Common myeloid progenitor, CD34-positive (primary cell): ENCODE results near the gene OGFR. TPM values are rescaled to one million over a fixed set of nuclear protein-coding genes. Genes with fewer than 3 reads are reported as not detected.

Experiments
- CTCF ChIA-PET: fragments of 350-600 bp; sonication (Branson Sonifier 250); formaldehyde crosslinking; loops from one replicate; lab custom pipeline; 2021; ENCODE audit warnings: antibody characterized with exemption; lab: Charles Lee
- POLR2A ChIA-PET: fragments of 350-600 bp; sonication (Branson Sonifier 250); formaldehyde crosslinking; loops from one replicate; lab custom pipeline; 2021; ENCODE audit warnings: antibody characterized with exemption; lab: Charles Lee
- DNase-seq, 3 donors: peaks; one replicate each; pipeline versions ENCODE4 v3.0.0 to v3.0.0-alpha.2; 2013
- H3K27ac ChIP-seq, 2 experiments: 1 replicate in 1 of 2; 2 replicates in 1 of 2; pipeline ENCODE4 v1.7.0; 2013; ENCODE audit warnings: inconsistent platforms in 2 of 2, low read length in 2 of 2, mild to moderate bottlenecking in 2 of 2, low read depth in 1 of 2, moderate library complexity in 1 of 2; ENCODE audit not compliant: severe bottlenecking in 2 of 2, insufficient read depth in 1 of 2, poor library complexity in 1 of 2
- H3K27me3 ChIP-seq, 5 experiments: replicated peaks in 2 of 5; 1 replicate in 3 of 5; 2 replicates in 2 of 5; pipeline versions ENCODE4 v1.6.1 to v1.7.0; 2013; ENCODE audit warnings: low read length in 4 of 5, mild to moderate bottlenecking in 2 of 5, moderate library complexity in 2 of 5, inconsistent platforms in 1 of 5; ENCODE audit not compliant: insufficient read depth in 5 of 5, control insufficient read depth in 4 of 5
- H3K36me3 ChIP-seq, 4 experiments: 1 replicate in 2 of 4; 2 replicates in 2 of 4; pipeline versions ENCODE4 v1.6.1 to v1.7.0; 2013; ENCODE audit warnings: low read length in 3 of 4, control low read depth in 1 of 4, mild to moderate bottlenecking in 1 of 4; ENCODE audit not compliant: control insufficient read depth in 4 of 4, insufficient read depth in 4 of 4
- H3K4me1 ChIP-seq, 4 experiments: 1 replicate in 3 of 4; 2 replicates in 1 of 4; pipeline versions ENCODE4 v1.6.1 to v1.7.1; 2013; ENCODE audit warnings: low read length in 3 of 4, mild to moderate bottlenecking in 3 of 4, control low read depth in 1 of 4, inconsistent platforms in 1 of 4, moderate library complexity in 1 of 4; ENCODE audit not compliant: control insufficient read depth in 4 of 4, insufficient read depth in 4 of 4; ENCODE audit errors: control extremely low read depth in 1 of 4
- H3K4me3 ChIP-seq, 7 experiments: 1 replicate in 4 of 7; 2 replicates in 3 of 7; pipeline versions ENCODE4 v1.5.1 to v1.7.0; 2013; ENCODE audit warnings: mild to moderate bottlenecking in 7 of 7, low read length in 6 of 7, moderate library complexity in 6 of 7, inconsistent platforms in 2 of 7, low read depth in 2 of 7, control low read depth in 1 of 7; ENCODE audit not compliant: insufficient read depth in 4 of 7, control insufficient read depth in 1 of 7; ENCODE audit errors: extremely low read depth in 1 of 7
- H3K9me3 ChIP-seq, 5 experiments: 1 replicate in 4 of 5; 2 replicates in 1 of 5; pipeline versions ENCODE4 v1.6.1 to v1.7.1; 2013; ENCODE audit warnings: low read length in 4 of 5, mild to moderate bottlenecking in 2 of 5, inconsistent platforms in 1 of 5, low read depth in 1 of 5, moderate library complexity in 1 of 5; ENCODE audit not compliant: control insufficient read depth in 4 of 5, insufficient read depth in 2 of 5; ENCODE audit errors: control extremely low read depth in 1 of 5
- WGBS: methylation state at CpG from one replicate; pipeline ENCODE4 v1.1.5; 2013; ENCODE audit not compliant: insufficient coverage; 5-methylcytosine and 5-hydroxymethylcytosine counted together
- polyA plus RNA-seq: library from polyadenylated mRNA; unstranded; fragments of 120-200 nt; gene quantifications from one replicate; pipeline ENCODE4 v1.2.1, GENCODE V29; 2013

Gene OGFR, protein sequence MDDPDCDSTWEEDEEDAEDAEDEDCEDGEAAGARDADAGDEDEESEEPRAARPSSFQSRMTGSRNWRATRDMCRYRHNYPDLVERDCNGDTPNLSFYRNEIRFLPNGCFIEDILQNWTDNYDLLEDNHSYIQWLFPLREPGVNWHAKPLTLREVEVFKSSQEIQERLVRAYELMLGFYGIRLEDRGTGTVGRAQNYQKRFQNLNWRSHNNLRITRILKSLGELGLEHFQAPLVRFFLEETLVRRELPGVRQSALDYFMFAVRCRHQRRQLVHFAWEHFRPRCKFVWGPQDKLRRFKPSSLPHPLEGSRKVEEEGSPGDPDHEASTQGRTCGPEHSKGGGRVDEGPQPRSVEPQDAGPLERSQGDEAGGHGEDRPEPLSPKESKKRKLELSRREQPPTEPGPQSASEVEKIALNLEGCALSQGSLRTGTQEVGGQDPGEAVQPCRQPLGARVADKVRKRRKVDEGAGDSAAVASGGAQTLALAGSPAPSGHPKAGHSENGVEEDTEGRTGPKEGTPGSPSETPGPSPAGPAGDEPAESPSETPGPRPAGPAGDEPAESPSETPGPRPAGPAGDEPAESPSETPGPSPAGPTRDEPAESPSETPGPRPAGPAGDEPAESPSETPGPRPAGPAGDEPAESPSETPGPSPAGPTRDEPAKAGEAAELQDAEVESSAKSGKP
- polyA plus RNA-seq = 19.6 TPM

DNA sequence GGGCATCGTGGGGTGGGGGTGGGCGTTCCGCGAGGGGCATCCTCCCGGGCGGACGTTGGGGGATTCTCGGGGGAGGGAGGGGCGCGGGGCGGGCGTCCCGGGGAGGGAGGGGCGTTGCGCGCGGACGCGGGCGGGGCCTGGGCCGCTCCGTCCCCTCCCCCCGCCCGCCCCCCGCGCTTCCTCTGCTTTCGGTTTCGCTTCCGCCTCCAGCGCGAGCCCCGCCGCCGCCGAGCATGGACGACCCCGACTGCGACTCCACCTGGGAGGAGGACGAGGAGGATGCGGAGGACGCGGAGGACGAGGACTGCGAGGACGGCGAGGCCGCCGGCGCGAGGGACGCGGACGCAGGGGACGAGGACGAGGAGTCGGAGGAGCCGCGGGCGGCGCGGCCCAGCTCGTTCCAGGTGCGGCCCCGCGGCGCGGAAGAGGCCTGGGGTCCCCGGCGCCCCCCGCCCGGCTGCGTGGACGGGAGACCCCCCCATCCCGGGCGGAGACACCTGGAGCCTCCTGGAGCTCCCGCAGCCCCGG is at the start of gene OGFR:
TSS of gene OGFR (plus strand) at position 209 of the 528 bp plus-strand sequence. CDS start at position 234, 25 bp downstream.
- WGBS = 0% methylated on average over 43 of the region's 77 CpGs
- ChIA-PET CTCF (interaction anchor here (1.5 to 1.8 kb wide), 2 partner anchors 10 to 188 kb away, joined by 3 to 6 read pairs; no protein-coding TSS in a partner anchor), POLR2A (no interaction called here)
- no peaks in the 10 kb centered on the region for H3K9me3 ChIP-seq
- no peaks in the 10 kb centered on the region for H3K27me3 ChIP-seq
- peaks cover 0 to 38% (median 23%) of the 10 kb centered on the region in 4 experiments for H3K4me1 ChIP-seq
- peak within 1 kb of the TSS in 1 of 2 experiments; percentile 79 for H3K27ac ChIP-seq
- H3K4me3 ChIP-seq = peak within 1 kb of the TSS; percentile 42 to 92 (median 85)
- H3K36me3 ChIP-seq = peaks cover 0 to 49% (median 29%) of the 10 kb centered on the region in 4 experiments
- DNase-seq = peak; percentile 60 to 81 (median 80)

DNA sequence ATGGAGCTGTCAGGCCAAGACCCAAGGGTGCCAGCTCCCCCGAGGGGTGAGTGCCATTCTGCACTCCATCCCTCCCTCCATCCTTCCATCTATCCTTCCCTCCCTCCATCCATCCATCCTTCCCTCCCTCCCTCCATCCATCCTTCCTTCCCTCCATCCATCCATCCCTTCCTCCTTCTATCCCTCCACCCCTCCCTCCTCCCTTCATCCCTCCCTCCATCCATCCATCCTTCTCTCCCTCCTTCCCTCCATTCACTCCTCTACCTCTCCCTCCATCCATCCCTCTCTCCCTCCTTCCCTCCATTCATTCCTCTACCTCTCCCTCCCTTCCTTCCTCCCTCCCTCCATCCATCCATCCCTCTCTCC is 49.7 kb upstream of the OGFR start:
- ChIA-PET CTCF (no interaction called here), POLR2A (no interaction called here)
- Histone ChIP-seq H3K27me3 (no peaks in the 10 kb centered on the region), H3K4me1 (peaks cover 0 to 11% (median 5%) of the 10 kb centered on the region in 4 experiments), H3K4me3 (no peak overlapping the region), H3K36me3 (no peaks in the 10 kb centered on the region), H3K27ac (no peak overlapping the region), H3K9me3 (peaks cover 0 to 2% (median 0%) of the 10 kb centered on the region in 5 experiments)
- WGBS = 86% methylated on average over 1 of the region's 1 CpG
- no peak for DNase-seq

DNA sequence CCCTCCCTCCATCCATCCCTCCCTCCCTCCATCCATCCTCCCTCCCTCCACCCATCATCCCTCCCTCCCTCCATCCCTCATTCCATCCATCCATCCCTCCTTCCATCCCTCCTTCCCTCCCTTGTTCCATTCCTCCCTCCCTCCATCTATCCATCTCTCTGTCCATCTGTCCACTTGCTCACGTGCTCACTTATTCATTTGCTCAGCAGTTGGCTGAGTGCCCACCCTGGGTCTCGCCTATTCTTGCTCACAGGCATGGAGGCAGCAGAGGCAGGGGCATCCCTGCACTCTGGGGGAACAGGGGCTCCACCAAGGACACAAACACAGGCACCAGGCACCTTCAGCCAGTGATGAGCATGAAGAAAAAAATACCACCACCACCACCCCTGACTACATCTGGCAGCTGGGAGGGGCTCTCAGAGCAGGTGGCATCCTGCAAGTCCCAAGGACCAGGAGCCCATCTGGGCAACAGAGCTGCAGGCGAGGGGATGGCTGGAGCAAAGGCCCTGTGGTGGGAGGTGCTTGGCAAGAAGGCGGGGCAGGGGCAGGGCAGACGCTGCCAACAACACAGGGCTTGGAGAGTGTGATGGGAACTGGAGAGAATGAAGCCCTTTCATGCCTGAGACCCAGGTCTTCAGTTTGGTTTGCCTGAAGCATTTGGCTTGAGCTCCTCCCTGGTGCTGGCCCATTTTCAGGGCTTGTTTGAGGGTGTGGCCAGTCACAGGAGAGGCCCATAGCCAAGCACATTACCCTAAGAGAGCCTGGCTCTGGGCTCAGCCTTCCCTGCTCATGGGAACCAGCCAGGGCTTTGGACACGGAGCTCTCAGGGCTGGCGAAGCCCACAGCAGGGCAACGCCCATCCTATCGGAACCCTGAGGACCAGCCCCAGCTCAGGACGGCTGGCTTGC is 48.6 kb upstream of the OGFR start:
- Histone ChIP-seq H3K9me3 (peaks cover 0 to 2% (median 0%) of the 10 kb centered on the region in 5 experiments), H3K27me3 (no peaks in the 10 kb centered on the region), H3K4me1 (peaks cover 0 to 11% (median 5%) of the 10 kb centered on the region in 4 experiments), H3K27ac (no peak overlapping the region), H3K4me3 (no peak overlapping the region), H3K36me3 (no peaks in the 10 kb centered on the region)
- DNase-seq = no peak
- WGBS = 80% methylated on average over 10 of the region's 10 CpGs
- POLR2A ChIA-PET = no interaction called here
- CTCF ChIA-PET = no interaction called here

DNA sequence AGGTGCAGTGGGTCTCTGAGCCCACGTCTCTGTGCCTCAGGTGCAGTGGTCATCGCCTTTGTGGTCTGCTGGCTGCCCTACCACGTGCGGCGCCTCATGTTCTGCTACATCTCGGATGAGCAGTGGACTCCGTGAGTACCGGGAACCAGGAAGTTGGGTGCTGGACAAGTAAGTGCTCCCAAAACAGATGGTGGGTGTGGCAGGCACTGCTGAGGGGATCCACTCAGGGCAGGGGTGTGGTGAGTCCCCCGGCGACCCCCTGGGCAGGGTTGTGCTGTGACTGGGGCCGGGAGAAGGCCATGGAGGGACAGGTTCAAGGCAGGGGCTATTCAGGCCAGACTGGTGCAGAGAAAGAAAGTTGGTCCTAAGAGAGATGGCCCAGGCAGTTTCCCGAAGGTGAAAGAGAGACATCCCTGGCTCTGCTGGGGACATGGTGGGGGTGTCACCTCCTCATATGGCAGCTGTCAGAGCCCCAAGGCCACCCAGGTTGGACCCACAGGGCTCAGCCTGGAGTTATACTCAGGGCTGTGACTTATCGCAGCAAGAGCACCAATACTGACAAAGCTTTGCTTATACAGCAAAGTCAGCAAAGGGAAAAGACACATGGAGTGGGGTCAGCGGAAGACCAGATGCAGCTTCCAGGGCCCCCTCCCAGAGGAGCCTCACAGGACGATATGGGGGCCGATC is 46.3 kb upstream of the OGFR start:
- H3K27me3 ChIP-seq = no peaks in the 10 kb centered on the region
- H3K9me3 ChIP-seq = peaks cover 0 to 2% (median 0%) of the 10 kb centered on the region in 5 experiments
- ChIA-PET CTCF (interaction anchor here (1.0 kb wide), 1 partner anchor 13 kb away, joined by 3 read pairs; no protein-coding TSS in a partner anchor), POLR2A (no interaction called here)
- no peaks in the 10 kb centered on the region for H3K4me1 ChIP-seq
- H3K36me3 ChIP-seq = no peaks in the 10 kb centered on the region
- no peak for DNase-seq
- H3K4me3 ChIP-seq = no peak overlapping the region
- 91% methylated on average over 12 of the region's 16 CpGs for WGBS
- H3K27ac ChIP-seq = no peak overlapping the region

DNA sequence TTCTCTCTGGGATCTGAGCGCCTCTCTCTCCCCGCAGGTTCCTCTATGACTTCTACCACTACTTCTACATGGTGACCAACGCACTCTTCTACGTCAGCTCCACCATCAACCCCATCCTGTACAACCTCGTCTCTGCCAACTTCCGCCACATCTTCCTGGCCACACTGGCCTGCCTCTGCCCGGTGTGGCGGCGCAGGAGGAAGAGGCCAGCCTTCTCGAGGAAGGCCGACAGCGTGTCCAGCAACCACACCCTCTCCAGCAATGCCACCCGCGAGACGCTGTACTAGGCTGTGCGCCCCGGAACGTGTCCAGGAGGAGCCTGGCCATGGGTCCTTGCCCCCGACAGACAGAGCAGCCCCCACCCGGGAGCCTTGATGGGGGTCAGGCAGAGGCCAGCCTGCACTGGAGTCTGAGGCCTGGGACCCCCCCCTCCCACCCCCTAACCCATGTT is 44.6 kb upstream of the OGFR start:
- H3K27me3 ChIP-seq = no peaks in the 10 kb centered on the region
- ChIA-PET CTCF (interaction anchor here (1.2 kb wide), 1 partner anchor 31 kb away, joined by 3 read pairs; no protein-coding TSS in a partner anchor), POLR2A (no interaction called here)
- DNase-seq = no peak
- H3K36me3 ChIP-seq = no peaks in the 10 kb centered on the region
- WGBS = 97% methylated on average over 18 of the region's 20 CpGs
- H3K4me1 ChIP-seq = no peaks in the 10 kb centered on the region
- no peak overlapping the region for H3K4me3 ChIP-seq
- H3K9me3 ChIP-seq = peaks cover 0 to 2% (median 0%) of the 10 kb centered on the region in 5 experiments
- no peak overlapping the region for H3K27ac ChIP-seq

DNA sequence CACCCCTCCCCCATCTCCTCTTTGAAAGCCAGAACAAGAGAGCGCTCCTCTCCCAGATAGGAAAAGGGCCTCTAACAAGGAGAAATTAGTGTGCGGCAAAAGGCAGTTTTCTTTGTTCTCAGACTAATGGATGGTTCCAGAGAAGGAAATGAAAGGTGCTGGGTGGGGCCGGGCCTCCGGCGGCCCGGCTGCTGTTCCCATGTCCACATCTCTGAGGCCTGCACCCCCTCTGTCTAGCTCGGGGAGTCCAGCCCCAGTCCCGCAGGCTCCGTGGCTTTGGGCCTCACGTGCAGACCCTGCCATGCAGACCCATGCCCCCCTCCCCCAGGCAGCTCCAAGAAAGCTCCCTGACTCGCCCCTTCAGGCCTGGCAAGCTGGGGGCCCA is 44.2 kb upstream of the OGFR start:
- Histone ChIP-seq H3K9me3 (peaks cover 0 to 2% (median 0%) of the 10 kb centered on the region in 5 experiments), H3K27me3 (no peaks in the 10 kb centered on the region), H3K36me3 (no peaks in the 10 kb centered on the region), H3K27ac (no peak overlapping the region), H3K4me3 (no peak overlapping the region), H3K4me1 (no peaks in the 10 kb centered on the region)
- 95% methylated on average over 8 of the region's 11 CpGs for WGBS
- no peak for DNase-seq
- CTCF ChIA-PET = interaction anchor here (0.9 kb wide), 1 partner anchor 8 kb away, joined by 4 read pairs; no protein-coding TSS in a partner anchor
- POLR2A ChIA-PET = no interaction called here
